Ishikawa (cell line): ENCODE measurements around the gene ZMYND19.

ENCODE experiments used
- CEBPB ChIP-seq: IDR thresholded peaks from 2 replicates; pipeline ENCODE4 v1.6.1; 2012
- CREB1 ChIP-seq: IDR thresholded peaks from 2 replicates; pipeline ENCODE4 v1.6.1; 2012; ENCODE audit warnings: low read depth
- EGR1 ChIP-seq: IDR thresholded peaks from 2 replicates; pipeline ENCODE4 v1.6.1; 2012
- EP300 ChIP-seq: IDR thresholded peaks from 2 replicates; pipeline ENCODE4 v1.6.1; 2012; ENCODE audit warnings: borderline replicate concordance
- FOXM1 ChIP-seq: IDR thresholded peaks from 2 replicates; pipeline ENCODE4 v1.6.1; 2012; ENCODE audit warnings: low read depth, borderline replicate concordance
- MAX ChIP-seq: IDR thresholded peaks from 2 replicates; pipeline ENCODE4 v1.6.1; 2012
- NFIC ChIP-seq: IDR thresholded peaks from 2 replicates; pipeline ENCODE4 v1.6.1; 2012
- RAD21 ChIP-seq: IDR thresholded peaks from 2 replicates; pipeline ENCODE4 v1.6.1; 2012; ENCODE audit warnings: low read depth
- REST ChIP-seq: IDR thresholded peaks from 2 replicates; pipeline ENCODE4 v1.6.1; 2012; ENCODE audit warnings: low read depth, mild to moderate bottlenecking
- TAF1 ChIP-seq: IDR thresholded peaks from 2 replicates; pipeline ENCODE4 v1.6.1; 2012; ENCODE audit warnings: low read depth, mild to moderate bottlenecking
- TCF12 ChIP-seq: IDR thresholded peaks from 2 replicates; pipeline ENCODE4 v1.6.1; 2012; ENCODE audit warnings: low read depth
- TEAD4 ChIP-seq: IDR thresholded peaks from 2 replicates; pipeline ENCODE4 v1.6.1; 2012
- USF1 ChIP-seq: IDR thresholded peaks from 2 replicates; pipeline ENCODE4 v1.6.1; 2012
- YY1 ChIP-seq: IDR thresholded peaks from 2 replicates; pipeline ENCODE4 v1.6.1; 2012; ENCODE audit warnings: low read depth
- ZBTB7A ChIP-seq: IDR thresholded peaks from 2 replicates; pipeline ENCODE4 v1.6.1; 2012; ENCODE audit warnings: low read depth

Gene ZMYND19

GRCh38 chr9:137569609-137570203 lies 20.6 kb downstream of the ZMYND19 start:
- TF ChIP-seq RAD21 = no peak
- no peak for TF ChIP-seq ZBTB7A
- no peak for TF ChIP-seq CEBPB
- TF ChIP-seq TCF12 = no peak
- no peak for TF ChIP-seq CREB1
- no peak for TF ChIP-seq REST
- TF ChIP-seq YY1 = no peak
- no peak for TF ChIP-seq USF1
- no peak for TF ChIP-seq TEAD4
- no peak for TF ChIP-seq MAX
- TF ChIP-seq NFIC = no peak
- no peak for TF ChIP-seq TAF1
- no peak for TF ChIP-seq FOXM1
- TF ChIP-seq EGR1 = no peak
- TF ChIP-seq EP300 = no peak

- TF ChIP-seq YY1 = no peak
- TF ChIP-seq TEAD4 = no peak
- TF ChIP-seq USF1 = no peak
- no peak for TF ChIP-seq NFIC
- no peak for TF ChIP-seq TAF1
- TF ChIP-seq ZBTB7A = no peak
- no peak for TF ChIP-seq CEBPB
- TF ChIP-seq EP300 = no peak
- TF ChIP-seq CREB1 = no peak
- TF ChIP-seq REST = no peak
- TF ChIP-seq FOXM1 = no peak
- no peak for TF ChIP-seq EGR1
- TF ChIP-seq MAX = no peak
- no peak for TF ChIP-seq TCF12
- no peak for TF ChIP-seq RAD21
Measured at GRCh38 chr9:137564817-137565411, 25.4 kb downstream of the ZMYND19 start.

- TF ChIP-seq USF1 (no peak), CEBPB (no peak), YY1 (no peak), TEAD4 (no peak), TAF1 (no peak), EGR1 (no peak), ZBTB7A (no peak), REST (no peak), CREB1 (no peak), EP300 (no peak), NFIC (no peak)
Measured at GRCh38 chr9:137564134-137564533, 26.2 kb downstream of the ZMYND19 start.

GRCh38 chr9:137558127-137558526 lies 32.2 kb downstream of the ZMYND19 start:
- TF ChIP-seq TCF12 (no peak), TAF1 (no peak), CREB1 (no peak), MAX (no peak), NFIC (no peak), REST (no peak), USF1 (no peak), ZBTB7A (no peak), YY1 (no peak), CEBPB (no peak), FOXM1 (no peak), EP300 (no peak), EGR1 (no peak), RAD21 (no peak), TEAD4 (no peak)
